GM10248 (cell line): ENCODE measurements around the gene ADRA2B.
A peak's percentile ranks its signal among the peaks of the same experiment; 100 is the strongest.

Experiments used
- CTCF ChIA-PET: fragments of 300-600 bp; sonication (Branson Sonifier 250); formaldehyde crosslinking; extraction: SDS; loops from one replicate; lab custom pipeline; 2021; ENCODE audit warnings: antibody characterized with exemption; lab: Yijun Ruan, JAX
- POLR2A ChIA-PET: fragments of 350-650 bp; sonication (Branson Sonifier 250); formaldehyde crosslinking; extraction: SDS; loops from one replicate; lab custom pipeline; 2020; ENCODE audit warnings: antibody characterized with exemption; lab: Yijun Ruan, JAX
- DNase-seq: peaks from one replicate; pipeline ENCODE4 v3.0.0; 2012; ENCODE audit errors: extremely low spot score
- CTCF ChIP-seq: IDR thresholded peaks from 2 replicates; pipeline ENCODE4 v1.5.1; 2012; ENCODE audit warnings: mild to moderate bottlenecking, low read depth; ENCODE audit errors: extremely low read depth, missing control alignments, control extremely low read depth

Gene ADRA2B

GRCh38 chr2:96138179-96139145 lies 22.1 kb upstream of the ADRA2B start, which contains the start of gene ASTL:
Gene ASTL, minus strand, starts transcription at chr2:96138502. Its CDS starts 66 bp downstream, at chr2:96138436.
- TF ChIP-seq CTCF = peak; percentile 77

DNA sequence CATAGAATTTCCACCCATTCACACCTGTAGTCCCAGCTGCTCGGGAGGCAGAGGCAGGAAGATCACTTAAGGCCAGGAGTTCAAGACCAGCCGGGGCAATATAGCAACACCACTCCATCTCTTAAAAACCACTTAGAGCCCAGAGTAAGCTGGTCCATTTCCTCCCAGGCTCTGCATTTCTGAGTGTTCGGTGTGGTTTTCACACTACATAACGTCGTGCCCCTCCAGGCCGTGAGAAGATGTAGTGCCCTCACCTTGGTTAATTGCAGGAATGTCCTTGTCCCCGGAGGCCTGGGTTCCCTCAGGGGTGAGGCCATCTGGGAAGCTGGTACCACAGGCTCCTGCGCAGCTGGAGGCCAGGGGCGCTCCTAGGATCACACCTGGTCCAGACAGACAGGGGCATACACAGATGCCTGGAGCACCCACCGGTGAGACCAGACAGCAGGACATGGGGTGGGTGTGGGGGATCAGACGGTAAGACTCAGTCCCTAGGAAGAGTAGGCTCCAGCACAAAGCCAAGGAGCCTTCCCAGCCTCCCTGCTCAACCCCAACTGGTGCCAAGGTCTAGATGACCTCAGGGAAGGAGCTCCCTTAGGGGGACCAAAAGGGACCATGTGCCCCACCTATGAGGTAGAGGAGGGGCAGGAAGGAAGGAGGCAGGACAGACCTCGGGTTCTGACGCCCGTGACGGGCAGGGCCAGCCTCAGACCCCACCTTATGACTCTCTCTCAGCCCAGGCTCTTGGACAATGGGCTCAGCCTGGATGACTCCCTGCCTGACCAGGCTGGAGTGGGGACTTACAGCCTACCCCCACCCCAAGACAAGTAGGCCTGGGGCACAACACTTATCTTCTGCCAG lies 21.2 kb upstream of the ADRA2B start:
- TF ChIP-seq CTCF = no peak
- ChIA-PET POLR2A (interaction anchor here (0.5 to 5.1 kb wide), 7 partner anchors 12 to 394 kb away, joined by 3 to 57 read pairs (median 5); partner anchors contain the start of gene STARD7), CTCF (interaction anchor here (1.0 to 20.4 kb wide), 19 partner anchors 7 to 373 kb away, joined by 3 to 658 read pairs (median 14); partner anchors contain the start of genes CIAO1, STARD7 and TMEM127)

More at GRCh38 chr2:96138179-96139145, 22.1 kb upstream of the ADRA2B start, which contains the start of gene ASTL:
- DNase-seq = peak; percentile 78
- CTCF ChIA-PET = interaction anchor here (0.7 to 20.4 kb wide), 38 partner anchors 8 to 422 kb away, joined by 3 to 658 read pairs (median 5); partner anchors contain the start of genes CIAO1, NCAPH, STARD7 and TMEM127
- POLR2A ChIA-PET = interaction anchor here (0.6 to 5.1 kb wide), 12 partner anchors 11 to 466 kb away, joined by 3 to 57 read pairs (median 5); partner anchors contain the start of gene STARD7

DNA sequence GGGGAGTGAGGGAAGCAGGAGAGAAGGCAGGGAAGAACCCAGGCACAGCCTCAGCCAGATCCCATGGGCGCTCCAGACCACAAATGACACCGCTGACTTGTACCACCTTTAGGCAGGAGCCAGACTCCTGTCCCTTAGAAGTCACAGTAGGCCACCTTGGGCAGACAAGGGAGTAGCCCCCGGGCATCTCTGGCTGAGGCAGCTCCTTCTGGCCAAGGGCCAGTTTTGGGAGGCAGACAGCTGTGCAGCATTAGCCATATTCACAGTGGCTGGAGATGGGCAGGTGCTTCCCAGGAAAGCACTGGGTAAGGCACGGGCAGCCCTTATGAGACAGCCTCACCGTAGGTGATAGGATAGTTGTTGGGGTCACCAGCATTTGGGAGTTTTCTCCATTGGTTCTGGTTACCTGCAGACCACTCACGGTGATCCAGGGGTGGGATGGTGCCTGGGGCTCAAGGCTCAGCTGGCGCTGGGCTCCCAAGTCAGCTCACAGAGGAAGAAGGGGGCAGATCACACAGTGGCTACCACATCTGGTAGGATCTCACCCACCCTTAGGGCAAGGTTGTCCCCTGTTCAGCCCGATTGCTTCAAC lies 19.9 kb upstream of the ADRA2B start:
- CTCF ChIA-PET = interaction anchor here (0.8 to 20.4 kb wide), 6 partner anchors 11 to 375 kb away, joined by 3 to 658 read pairs (median 23); partner anchors contain the start of genes CIAO1 and TMEM127
- DNase-seq = no peak
- no peak for TF ChIP-seq CTCF
- POLR2A ChIA-PET = interaction anchor here (5.1 kb wide), 1 partner anchor 39 kb away, joined by 57 read pairs; no protein-coding TSS in a partner anchor

More for the DNA sequence above, 21.2 kb upstream of the ADRA2B start:
- DNase-seq = no peak

DNA sequence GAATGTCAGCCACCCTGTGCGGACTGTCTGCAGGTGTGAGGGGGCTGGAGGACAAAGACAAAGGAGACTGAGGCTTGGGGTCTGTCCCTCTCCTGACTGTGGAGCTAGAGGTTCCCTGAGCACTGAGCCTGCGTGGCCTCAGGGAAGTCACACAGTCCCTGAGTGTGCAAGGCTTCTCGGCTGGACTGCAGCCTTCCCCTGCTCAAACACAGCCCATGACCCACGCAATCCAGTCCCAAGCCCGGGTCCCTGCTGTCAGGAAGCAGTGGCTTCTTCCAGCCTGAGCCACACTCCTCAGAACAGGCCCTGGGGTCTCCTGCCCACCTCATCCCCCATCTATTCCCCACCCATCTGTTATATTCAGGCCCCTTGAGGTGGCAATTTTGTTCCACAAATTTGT lies 19.2 kb upstream of the ADRA2B start:
- CTCF ChIA-PET = interaction anchor here (1.9 to 20.4 kb wide), 3 partner anchors 32 to 375 kb away, joined by 5 to 658 read pairs (median 32); no protein-coding TSS in a partner anchor
- POLR2A ChIA-PET = no interaction called here
- DNase-seq = no peak
- TF ChIP-seq CTCF = no peak

DNA sequence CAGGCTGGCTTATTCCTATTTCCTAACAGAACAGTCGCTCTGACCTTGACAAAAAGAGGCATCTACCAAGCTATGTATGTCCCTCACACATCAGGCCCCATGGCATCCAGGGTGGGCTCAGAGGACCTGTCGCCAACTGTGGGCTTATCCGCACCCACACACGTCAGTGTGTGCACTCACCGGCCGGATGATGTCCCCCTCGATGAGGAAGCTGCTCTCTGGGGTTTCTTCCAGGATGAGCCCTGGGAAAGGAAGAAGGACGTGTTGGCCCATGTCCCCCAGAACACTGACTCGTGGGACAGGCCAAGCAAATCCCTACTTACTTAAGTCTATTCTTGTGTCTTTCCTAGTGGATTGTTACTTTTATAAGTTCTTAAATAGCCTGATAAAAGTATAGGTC lies 18.8 kb upstream of the ADRA2B start:
- DNase-seq = no peak
- no peak for TF ChIP-seq CTCF
- ChIA-PET POLR2A (no interaction called here), CTCF (interaction anchor here (0.8 to 20.4 kb wide), 3 partner anchors 9 to 142 kb away, joined by 3 to 658 read pairs (median 5); no protein-coding TSS in a partner anchor)
